ENCODE measurements around the gene DACH1.

DACH1 gene

DNA sequence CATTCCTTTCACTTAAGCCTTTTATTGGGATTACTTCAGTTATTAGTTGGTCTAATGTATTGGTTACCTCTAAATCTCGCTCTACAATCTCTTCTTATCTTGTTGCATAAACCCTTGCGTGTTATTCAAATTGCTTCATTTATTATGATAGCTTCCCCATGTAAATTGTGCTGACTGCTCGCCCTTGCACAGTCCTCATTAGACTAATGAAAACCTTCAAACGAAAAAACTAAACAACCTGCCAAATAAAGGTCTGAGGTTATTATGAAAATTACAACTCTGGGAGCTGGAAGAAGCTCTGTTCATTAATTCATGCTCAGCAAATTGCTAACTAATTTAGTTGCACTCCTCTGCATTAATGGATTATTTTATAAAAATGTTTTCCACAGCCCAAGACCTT lies 320.1 kb downstream of the DACH1 start:
- TF ChIP-seq, protein P1, sequence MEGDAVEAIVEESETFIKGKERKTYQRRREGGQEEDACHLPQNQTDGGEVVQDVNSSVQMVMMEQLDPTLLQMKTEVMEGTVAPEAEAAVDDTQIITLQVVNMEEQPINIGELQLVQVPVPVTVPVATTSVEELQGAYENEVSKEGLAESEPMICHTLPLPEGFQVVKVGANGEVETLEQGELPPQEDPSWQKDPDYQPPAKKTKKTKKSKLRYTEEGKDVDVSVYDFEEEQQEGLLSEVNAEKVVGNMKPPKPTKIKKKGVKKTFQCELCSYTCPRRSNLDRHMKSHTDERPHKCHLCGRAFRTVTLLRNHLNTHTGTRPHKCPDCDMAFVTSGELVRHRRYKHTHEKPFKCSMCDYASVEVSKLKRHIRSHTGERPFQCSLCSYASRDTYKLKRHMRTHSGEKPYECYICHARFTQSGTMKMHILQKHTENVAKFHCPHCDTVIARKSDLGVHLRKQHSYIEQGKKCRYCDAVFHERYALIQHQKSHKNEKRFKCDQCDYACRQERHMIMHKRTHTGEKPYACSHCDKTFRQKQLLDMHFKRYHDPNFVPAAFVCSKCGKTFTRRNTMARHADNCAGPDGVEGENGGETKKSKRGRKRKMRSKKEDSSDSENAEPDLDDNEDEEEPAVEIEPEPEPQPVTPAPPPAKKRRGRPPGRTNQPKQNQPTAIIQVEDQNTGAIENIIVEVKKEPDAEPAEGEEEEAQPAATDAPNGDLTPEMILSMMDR (conservative IDR thresholded peaks at IDR 0.05; ENCODE audit: low read depth, low read length) = no peak
- no peak for DNase-seq (ENCODE audit: low read depth)
- H3K4me3 ChIP-seq (ENCODE audit: low read depth, low read length) = no peak overlapping the region

GRCh38 chr13:71540098-71540497 lies 326.9 kb downstream of the DACH1 start:
- TF ChIP-seq, protein P1 (conservative IDR thresholded peaks at IDR 0.05; ENCODE audit: low read depth, low read length) = no peak
- no peak for DNase-seq (ENCODE audit: low read depth)
- H3K4me3 ChIP-seq (ENCODE audit: low read depth, low read length) = no peak overlapping the region

- no peak overlapping the region for H3K4me3 ChIP-seq (ENCODE audit: low read depth, low read length)
- no peak for DNase-seq (ENCODE audit: low read depth)
- TF ChIP-seq, protein P1 (conservative IDR thresholded peaks at IDR 0.05; ENCODE audit: low read depth, low read length) = no peak
Observed at GRCh38 chr13:71536201-71536600, 330.8 kb downstream of the DACH1 start.

DNA sequence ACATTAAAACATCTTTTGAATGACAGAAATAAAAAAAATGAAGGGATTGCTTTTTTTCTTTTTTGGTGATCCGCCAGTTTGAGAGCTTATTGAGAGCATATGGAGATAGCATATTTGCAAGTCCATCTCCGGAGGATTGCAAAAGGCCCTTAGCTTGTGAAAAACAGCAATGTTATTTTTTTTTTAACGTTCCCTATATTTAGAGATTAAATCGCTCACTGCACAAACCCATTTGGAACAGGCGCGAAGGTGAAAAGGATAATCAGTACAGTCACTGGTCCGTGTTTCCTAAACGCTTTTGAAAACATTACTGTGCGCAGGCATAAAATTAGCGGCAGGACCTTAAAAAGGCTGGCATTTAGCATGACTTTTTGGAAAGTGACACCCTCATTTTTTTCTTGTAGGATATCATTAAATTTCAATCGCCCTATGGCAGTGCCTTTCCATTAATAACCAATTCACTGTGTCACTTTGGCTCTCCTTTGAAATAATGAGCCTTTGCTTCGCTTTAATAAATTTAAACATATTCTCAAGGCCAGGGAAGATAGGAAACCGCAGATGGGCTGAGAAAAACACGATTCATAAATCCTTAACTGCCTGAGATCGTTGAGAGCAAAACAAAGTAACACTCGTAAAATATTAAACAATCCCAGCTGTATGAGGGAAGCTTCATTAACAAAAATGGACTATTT lies 342.2 kb downstream of the DACH1 start:
- no peak for DNase-seq (ENCODE audit: low read depth)
- H3K4me3 ChIP-seq (ENCODE audit: low read depth, low read length) = no peak overlapping the region
- TF ChIP-seq, protein P1 (conservative IDR thresholded peaks at IDR 0.05; ENCODE audit: low read depth, low read length) = no peak

GRCh38 chr13:71524245-71524612 lies 342.8 kb downstream of the DACH1 start:
- no peak for DNase-seq (ENCODE audit: low read depth)
- no peak overlapping the region for H3K4me3 ChIP-seq (ENCODE audit: low read depth, low read length)
- TF ChIP-seq, protein P1 (conservative IDR thresholded peaks at IDR 0.05; ENCODE audit: low read depth, low read length) = no peak

- TF ChIP-seq, protein P1 (conservative IDR thresholded peaks at IDR 0.05; ENCODE audit: low read depth, low read length) = no peak
Observed at GRCh38 chr13:71522941-71523526, 344.0 kb downstream of the DACH1 start.

GRCh38 chr13:71517004-71517403 lies 350.0 kb downstream of the DACH1 start:
- no peak overlapping the region for H3K4me3 ChIP-seq (ENCODE audit: low read depth, low read length)
- TF ChIP-seq, protein P1 (conservative IDR thresholded peaks at IDR 0.05; ENCODE audit: low read depth, low read length) = no peak
- DNase-seq (ENCODE audit: low read depth) = no peak

More at GRCh38 chr13:71522941-71523526, 344.0 kb downstream of the DACH1 start:
- H3K4me3 ChIP-seq (ENCODE audit: low read depth, low read length) = no peak overlapping the region
- no peak for DNase-seq (ENCODE audit: low read depth)
